PFSK-1 (cell line): Measurements from ENCODE around the gene CALD1.

Experiments used
- FOXP2 ChIP-seq: optimal IDR thresholded peaks from 2 replicates; pipeline ENCODE3; 2011; ENCODE audit warnings: borderline replicate concordance, control low read depth, inconsistent platforms; ENCODE audit not compliant: insufficient read depth; ENCODE audit errors: extremely low read length, extremely low read depth
- POLR2AphosphoS5 ChIP-seq: IDR thresholded peaks from 2 replicates; pipeline ENCODE4 v1.6.1; 2012; ENCODE audit warnings: low read depth, mild to moderate bottlenecking, control low read depth, low read length, moderate library complexity
- SIN3A ChIP-seq: IDR thresholded peaks from 2 replicates; pipeline ENCODE4 v1.6.1; 2012; ENCODE audit warnings: mild to moderate bottlenecking, low read length, moderate library complexity, borderline replicate concordance; ENCODE audit not compliant: insufficient read depth
- TAF1 ChIP-seq: IDR thresholded peaks from 2 replicates; pipeline ENCODE4 v1.6.1; 2012; ENCODE audit warnings: low read length, control low read depth, borderline replicate concordance; ENCODE audit not compliant: insufficient read depth
- TF ChIP-seq, protein P1 (sequence below), 2 experiments: IDR thresholded peaks; 2 replicates each; pipeline versions ENCODE4 v1.6.1 to v1.8.0; 2011 to 2012; ENCODE audit warnings: low read depth in 2 of 2, low read length in 2 of 2, control low read depth in 1 of 2, inconsistent platforms in 1 of 2, mild to moderate bottlenecking in 1 of 2, moderate library complexity in 1 of 2; ENCODE audit not compliant: insufficient read depth in 1 of 2

The CALD1 gene

DNA sequence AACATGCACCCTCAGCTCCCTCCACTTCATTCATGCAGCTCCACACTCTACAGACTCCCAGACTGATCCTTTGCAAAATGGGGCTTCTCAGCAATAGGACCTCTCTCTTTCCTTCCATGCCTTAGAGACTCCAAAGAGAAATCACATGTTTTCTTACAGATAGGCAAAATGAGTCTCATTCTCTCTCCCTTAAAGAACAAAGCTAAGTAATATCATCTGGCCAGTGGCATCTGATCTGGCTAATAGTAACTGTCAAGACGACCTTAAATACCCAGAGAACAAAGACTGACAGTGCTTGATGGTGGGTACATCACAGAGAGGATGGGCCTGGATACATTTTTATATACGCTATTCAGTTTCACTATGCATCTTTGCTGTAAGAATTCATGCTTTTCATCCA lies 43.1 kb upstream of the CALD1 start:
- no peak for TF ChIP-seq POLR2AphosphoS5
- TF ChIP-seq, protein P1, sequence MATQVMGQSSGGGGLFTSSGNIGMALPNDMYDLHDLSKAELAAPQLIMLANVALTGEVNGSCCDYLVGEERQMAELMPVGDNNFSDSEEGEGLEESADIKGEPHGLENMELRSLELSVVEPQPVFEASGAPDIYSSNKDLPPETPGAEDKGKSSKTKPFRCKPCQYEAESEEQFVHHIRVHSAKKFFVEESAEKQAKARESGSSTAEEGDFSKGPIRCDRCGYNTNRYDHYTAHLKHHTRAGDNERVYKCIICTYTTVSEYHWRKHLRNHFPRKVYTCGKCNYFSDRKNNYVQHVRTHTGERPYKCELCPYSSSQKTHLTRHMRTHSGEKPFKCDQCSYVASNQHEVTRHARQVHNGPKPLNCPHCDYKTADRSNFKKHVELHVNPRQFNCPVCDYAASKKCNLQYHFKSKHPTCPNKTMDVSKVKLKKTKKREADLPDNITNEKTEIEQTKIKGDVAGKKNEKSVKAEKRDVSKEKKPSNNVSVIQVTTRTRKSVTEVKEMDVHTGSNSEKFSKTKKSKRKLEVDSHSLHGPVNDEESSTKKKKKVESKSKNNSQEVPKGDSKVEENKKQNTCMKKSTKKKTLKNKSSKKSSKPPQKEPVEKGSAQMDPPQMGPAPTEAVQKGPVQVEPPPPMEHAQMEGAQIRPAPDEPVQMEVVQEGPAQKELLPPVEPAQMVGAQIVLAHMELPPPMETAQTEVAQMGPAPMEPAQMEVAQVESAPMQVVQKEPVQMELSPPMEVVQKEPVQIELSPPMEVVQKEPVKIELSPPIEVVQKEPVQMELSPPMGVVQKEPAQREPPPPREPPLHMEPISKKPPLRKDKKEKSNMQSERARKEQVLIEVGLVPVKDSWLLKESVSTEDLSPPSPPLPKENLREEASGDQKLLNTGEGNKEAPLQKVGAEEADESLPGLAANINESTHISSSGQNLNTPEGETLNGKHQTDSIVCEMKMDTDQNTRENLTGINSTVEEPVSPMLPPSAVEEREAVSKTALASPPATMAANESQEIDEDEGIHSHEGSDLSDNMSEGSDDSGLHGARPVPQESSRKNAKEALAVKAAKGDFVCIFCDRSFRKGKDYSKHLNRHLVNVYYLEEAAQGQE (IDR thresholded peaks at IDR 0.05; ENCODE audit: insufficient read depth in 1 of 2, low read depth in 2 of 2, low read length in 2 of 2), result no peak
- TF ChIP-seq TAF1, result no peak
- no peak for TF ChIP-seq SIN3A
- no peak for TF ChIP-seq FOXP2

DNA sequence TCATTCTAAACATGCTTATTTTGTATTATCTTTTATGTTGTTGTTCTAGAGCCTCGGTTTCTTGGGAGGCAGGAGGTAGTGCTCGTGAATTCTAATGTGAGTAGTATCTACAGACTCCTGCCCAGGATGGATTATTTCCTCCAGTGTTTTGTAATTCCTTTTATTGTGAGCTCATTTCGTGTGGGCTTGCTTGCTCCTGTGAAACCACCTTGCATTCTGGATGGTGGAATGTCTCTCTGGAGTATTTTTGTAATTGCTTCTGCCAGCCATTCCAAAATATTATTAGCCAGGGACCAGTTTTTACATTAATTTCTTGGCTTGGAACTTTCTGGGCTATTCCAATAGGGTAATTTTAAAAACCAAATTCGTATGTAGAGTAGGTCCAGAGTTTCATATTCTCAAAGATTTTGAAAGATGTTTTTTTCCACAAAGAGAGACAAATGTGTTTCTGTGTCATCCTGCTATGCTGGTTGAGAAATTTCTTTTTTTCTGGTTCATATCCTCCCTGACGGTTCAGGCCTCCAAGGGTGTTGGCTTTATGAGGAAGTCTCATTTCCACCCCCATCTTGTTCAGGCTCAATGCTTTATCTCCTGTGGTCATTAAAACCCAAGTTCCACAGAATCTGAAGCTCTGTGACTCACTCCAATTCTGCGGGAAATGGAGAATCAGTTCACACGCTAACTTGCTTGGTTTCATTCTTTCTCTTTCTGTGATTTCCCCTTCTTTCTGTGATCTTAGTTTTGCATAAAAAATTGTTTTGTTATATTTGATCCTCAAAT lies 41.7 kb upstream of the CALD1 start:
- TF ChIP-seq, protein P1 (IDR thresholded peaks at IDR 0.05; ENCODE audit: insufficient read depth in 1 of 2, low read depth in 2 of 2, low read length in 2 of 2), result no peak
- TF ChIP-seq SIN3A (no peak), TAF1 (no peak), FOXP2 (no peak), POLR2AphosphoS5 (no peak)

DNA sequence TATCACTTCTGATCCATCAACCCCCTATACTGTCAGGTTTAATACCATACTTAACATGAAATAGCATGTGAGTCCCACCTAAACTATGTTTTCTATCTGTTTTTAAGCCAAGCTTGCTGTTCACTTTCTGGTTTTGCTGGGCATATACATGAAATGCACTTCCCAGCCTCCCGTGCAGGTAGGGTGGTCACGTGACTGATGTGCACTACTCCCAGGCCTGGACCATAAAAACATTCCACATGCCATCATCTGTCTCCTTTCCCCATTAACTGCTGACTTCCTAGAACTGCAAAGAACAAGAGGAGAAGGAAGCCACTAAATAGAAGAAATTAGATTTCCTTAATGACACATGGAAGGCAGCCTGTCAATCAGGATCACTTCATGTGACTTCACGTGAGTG lies 40.1 kb upstream of the CALD1 start:
- TF ChIP-seq, protein P1 (IDR thresholded peaks at IDR 0.05; ENCODE audit: insufficient read depth in 1 of 2, low read depth in 2 of 2, low read length in 2 of 2), result no peak
- TF ChIP-seq TAF1, result no peak
- TF ChIP-seq FOXP2, result no peak
- no peak for TF ChIP-seq SIN3A
- no peak for TF ChIP-seq POLR2AphosphoS5

DNA sequence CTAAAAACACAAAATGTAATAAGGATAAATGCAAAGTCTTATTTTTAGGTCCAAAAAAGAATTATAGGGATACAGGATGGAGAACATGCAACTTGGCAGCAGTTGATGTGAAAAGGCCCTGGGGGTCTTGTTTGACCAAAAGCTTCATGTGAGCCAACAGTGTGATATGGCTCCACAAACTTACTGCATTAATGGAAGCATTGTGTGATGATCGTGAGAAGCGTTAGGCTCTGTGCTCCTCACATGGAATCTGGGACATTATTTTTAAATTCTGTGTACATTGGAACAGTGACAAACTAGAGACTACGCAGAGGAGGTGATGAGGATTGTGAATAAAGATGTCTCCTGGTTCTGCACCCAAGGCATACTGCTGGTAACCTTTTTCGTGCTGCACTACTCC lies 39.1 kb upstream of the CALD1 start:
- TF ChIP-seq TAF1 (no peak), SIN3A (no peak), POLR2AphosphoS5 (no peak), FOXP2 (no peak)
- TF ChIP-seq, protein P1 (IDR thresholded peaks at IDR 0.05; ENCODE audit: insufficient read depth in 1 of 2, low read depth in 2 of 2, low read length in 2 of 2), result no peak
